A549 (cell line): ENCODE results near the gene RGL1. TPM values are rescaled to one million over a fixed set of nuclear protein-coding genes. Genes with fewer than 3 reads are reported as not detected.

ENCODE experiments used
- ATAC-seq, 2 experiments: fragments of 200-7000 bp in 1 of 2; fragments of >200 bp in 1 of 2; cut with Nextera tagmentation in 1 of 2; cut with Tn5 transposase in 1 of 2; 3 replicates each; pipeline versions ENCODE4 v1.8.0 to v1.9.1; 2018 to 2020; ENCODE audit warnings: mild to moderate bottlenecking in 1 of 2, moderate library complexity in 1 of 2
- CTCF ChIA-PET: fragments of 300-600 bp; sonication (Branson Sonifier 250); formaldehyde crosslinking; extraction: SDS; loops from one replicate; lab custom pipeline; 2021; ENCODE audit warnings: antibody characterized with exemption, inconsistent platforms; lab: Yijun Ruan, JAX
- POLR2A ChIA-PET: fragments of 350-600 bp; formaldehyde crosslinking; extraction: SDS; loops from one replicate; lab custom pipeline; 2021; ENCODE audit warnings: antibody characterized with exemption, inconsistent platforms; lab: Yijun Ruan, JAX
- DNase-seq, 2 experiments: peaks; one replicate each; pipeline versions ENCODE4 v3.0.0 to v3.0.0-alpha.2; 2011 to 2016; ENCODE audit warnings: low read depth in 1 of 2, low spot score in 1 of 2
- FAIRE-seq: peaks from 2 replicates; lab custom pipeline; 2011; peaks lifted over from hg19 to GRCh38; lab: Jason Lieb, UNC
- H3K27ac ChIP-seq, 2 experiments: fragments of >200 bp; sonication (Bioruptor Twin); formaldehyde crosslinking; 3 replicates each; pipeline ENCODE4 v1.5.1; 2016 to 2017
- H3K4me1 ChIP-seq: fragments of >200 bp; sonication (Bioruptor Twin); formaldehyde crosslinking; 3 replicates; pipeline ENCODE4 v1.6.1; 2016
- H3K4me2 ChIP-seq: fragments of >200 bp; sonication (Bioruptor Twin); formaldehyde crosslinking; 3 replicates; pipeline ENCODE4 v1.6.1; 2016
- H3K4me3 ChIP-seq: fragments of >200 bp; sonication (Bioruptor Twin); formaldehyde crosslinking; 3 replicates; pipeline ENCODE4 v1.5.1; 2016
- H3K9me3 ChIP-seq: fragments of >200 bp; sonication (Bioruptor Twin); formaldehyde crosslinking; 3 replicates; pipeline ENCODE4 v1.6.1; 2016
- FOSB ChIP-seq: fragments of 250-450 bp; sonication (Bioruptor Pico); IDR thresholded peaks from 2 replicates; pipeline ENCODE4 v1.5.0; 2020; ENCODE audit warnings: mild to moderate bottlenecking, moderate library complexity
- FOXS1 ChIP-seq: fragments of 250-450 bp; sonication (Bioruptor Pico); IDR thresholded peaks from 2 replicates; pipeline ENCODE4 v1.5.0; 2020; ENCODE audit warnings: mild to moderate bottlenecking, moderate library complexity
- HEYL ChIP-seq: fragments of 250-450 bp; sonication (Bioruptor Pico); IDR thresholded peaks from 2 replicates; pipeline ENCODE4 v1.8.0; 2021; ENCODE audit warnings: mild to moderate bottlenecking, moderate library complexity
- HOXA7 ChIP-seq: fragments of 250-450 bp; sonication (Bioruptor Pico); IDR thresholded peaks from 2 replicates; pipeline ENCODE4 v1.5.0; 2020; ENCODE audit warnings: mild to moderate bottlenecking, moderate library complexity
- HOXB13 ChIP-seq: fragments of 250-450 bp; sonication (Bioruptor Pico); IDR thresholded peaks from 2 replicates; pipeline ENCODE4 v1.5.0; 2020; ENCODE audit warnings: low read depth, mild to moderate bottlenecking, moderate library complexity
- HOXB5 ChIP-seq: fragments of 250-450 bp; sonication (Bioruptor Pico); IDR thresholded peaks from 2 replicates; pipeline ENCODE4 v1.5.0; 2020; ENCODE audit warnings: mild to moderate bottlenecking, moderate library complexity
- JUNB ChIP-seq: fragments of >200 bp; sonication (Bioruptor Twin); formaldehyde crosslinking; IDR thresholded peaks from 2 replicates; pipeline ENCODE4 v1.6.1; 2016
- KDM1A ChIP-seq: fragments of 200-600 bp; sonication (generic); IDR thresholded peaks from 2 replicates; pipeline ENCODE4 v1.6.1; 2016; ENCODE audit warnings: low read depth, mild to moderate bottlenecking
- MAFK ChIP-seq: fragments of 450-650 bp; IDR thresholded peaks from 2 replicates; pipeline ENCODE4 v1.6.1; 2014; ENCODE audit not compliant: partially characterized antibody
- MYC ChIP-seq: IDR thresholded peaks from 2 replicates; pipeline ENCODE4 v1.6.1; 2012; ENCODE audit warnings: mild to moderate bottlenecking, inconsistent platforms, low read length, improper control_type of control experiment, borderline replicate concordance
- NFE2L2 ChIP-seq: fragments of 150-350 bp; conservative IDR thresholded peaks from 2 replicates; pipeline ENCODE4 v1.6.1; 2014; ENCODE audit warnings: low read length
- RARB ChIP-seq: fragments of 250-450 bp; sonication (Bioruptor Pico); IDR thresholded peaks from 2 replicates; pipeline ENCODE4 v1.8.0; 2021; ENCODE audit warnings: mild to moderate bottlenecking, moderate library complexity
- SMC3 ChIP-seq: fragments of >200 bp; sonication (Bioruptor Twin); formaldehyde crosslinking; IDR thresholded peaks from 3 replicates; pipeline ENCODE4 v1.6.1; 2018; ENCODE audit warnings: inconsistent platforms
- SREBF2 ChIP-seq: fragments of 450-650 bp; IDR thresholded peaks from 2 replicates; pipeline ENCODE4 v1.6.1; 2014; ENCODE audit warnings: mild to moderate bottlenecking, moderate library complexity
- ZC3H11A ChIP-seq: fragments of 450-650 bp; IDR thresholded peaks from 2 replicates; pipeline ENCODE4 v1.6.1; 2014; ENCODE audit warnings: antibody characterized with exemption, mild to moderate bottlenecking
- ZFP36 ChIP-seq: fragments of 450-650 bp; IDR thresholded peaks from 2 replicates; pipeline ENCODE4 v1.6.1; 2014; ENCODE audit warnings: borderline replicate concordance; ENCODE audit not compliant: partially characterized antibody
- ZNF302 ChIP-seq: fragments of 250-450 bp; sonication (Bioruptor Pico); IDR thresholded peaks from 2 replicates; pipeline ENCODE4 v1.9.0; 2021; ENCODE audit warnings: inconsistent platforms, mild to moderate bottlenecking, moderate library complexity
- WGBS: methylation state at CpG from one replicate; pipeline ENCODE4 v1.1.6; 2017; ENCODE audit errors: missing lambda C conversion rate; 5-methylcytosine and 5-hydroxymethylcytosine counted together
- polyA plus RNA-seq, 4 experiments: library from polyadenylated mRNA; depleted of rRNA in 3 of 4; stranded (reverse); fragments of >200 nt; fragmentation: RNase III in 1 of 4; extraction: RNeasy Plus Mini Kit Qiagen cat#74134 plus additional on column Dnase treatment in 1 of 4; gene quantifications; 2 replicates in 3 of 4; 3 replicates in 1 of 4; pipeline ENCODE4 v1.2.3, GENCODE V29; 2011 to 2017
- TF ChIP-seq, protein P1 (sequence below): fragments of 150-350 bp; IDR thresholded peaks from 2 replicates; pipeline ENCODE4 v1.6.1; 2014; ENCODE audit warnings: low read depth, mild to moderate bottlenecking, low read length
- TF ChIP-seq, protein P2 (sequence below): fragments of >200 bp; sonication (Bioruptor Twin); formaldehyde crosslinking; IDR thresholded peaks from 3 replicates; pipeline ENCODE4 v1.6.1; 2016
- TF ChIP-seq, protein P3 (sequence below): fragments of >200 bp; sonication (Bioruptor Twin); formaldehyde crosslinking; IDR thresholded peaks from 3 replicates; pipeline ENCODE4 v1.5.1; 2016
- TF ChIP-seq, protein P4 (sequence below): IDR thresholded peaks from 2 replicates; pipeline ENCODE4 v1.6.1; 2012
- TF ChIP-seq, protein P5 (sequence below): fragments of >200 bp; sonication (Bioruptor Twin); formaldehyde crosslinking; IDR thresholded peaks from 2 replicates; pipeline ENCODE4 v1.6.1; 2016
- TF ChIP-seq, protein P6 (sequence below): fragments of 250-450 bp; sonication (Bioruptor Pico); IDR thresholded peaks from 2 replicates; pipeline ENCODE4 v1.5.0; 2021; ENCODE audit warnings: mild to moderate bottlenecking, moderate library complexity, borderline replicate concordance

The RGL1 gene
- polyA plus RNA-seq, 2 of the 4 experiments (the other 2 are of a cell fraction), result 1.0 to 3.8 TPM

DNA sequence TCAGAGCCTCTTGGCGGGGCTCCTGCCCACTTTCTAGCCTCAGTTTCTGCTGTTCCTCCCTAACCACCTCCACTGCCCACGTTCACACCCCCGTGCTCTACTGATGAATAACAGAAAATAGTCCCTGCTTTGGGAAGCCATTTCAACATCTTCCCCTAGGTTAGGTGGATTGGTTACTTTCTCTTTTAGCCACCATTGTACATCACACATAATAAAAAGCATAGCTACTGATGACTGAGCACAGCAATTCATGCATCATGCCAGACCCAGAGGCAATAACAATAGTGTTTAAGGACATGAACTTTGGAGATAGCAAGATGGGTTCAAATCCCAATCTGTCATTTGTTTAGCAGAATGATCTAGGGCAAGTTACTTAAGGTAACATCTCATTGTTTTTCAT lies 158.0 kb downstream of the RGL1 start:
- DNase-seq (no peak), FAIRE-seq (no peak), ATAC-seq (no peak)
- Histone ChIP-seq H3K4me3 (no peak overlapping the region), H3K4me2 (no peak overlapping the region), H3K27ac (no peak overlapping the region), H3K4me1 (no peaks in the 10 kb centered on the region), H3K9me3 (no peaks in the 10 kb centered on the region)
- POLR2A ChIA-PET, result no interaction called here
- TF ChIP-seq HOXB13 (no peak), JUNB (no peak), FOSB (CRISPR knock-in tag) (no peak), SMC3 (no peak), FOXS1 (no peak), RARB (no peak), NFE2L2 (no peak), ZC3H11A (no peak)
- TF ChIP-seq, protein P1, sequence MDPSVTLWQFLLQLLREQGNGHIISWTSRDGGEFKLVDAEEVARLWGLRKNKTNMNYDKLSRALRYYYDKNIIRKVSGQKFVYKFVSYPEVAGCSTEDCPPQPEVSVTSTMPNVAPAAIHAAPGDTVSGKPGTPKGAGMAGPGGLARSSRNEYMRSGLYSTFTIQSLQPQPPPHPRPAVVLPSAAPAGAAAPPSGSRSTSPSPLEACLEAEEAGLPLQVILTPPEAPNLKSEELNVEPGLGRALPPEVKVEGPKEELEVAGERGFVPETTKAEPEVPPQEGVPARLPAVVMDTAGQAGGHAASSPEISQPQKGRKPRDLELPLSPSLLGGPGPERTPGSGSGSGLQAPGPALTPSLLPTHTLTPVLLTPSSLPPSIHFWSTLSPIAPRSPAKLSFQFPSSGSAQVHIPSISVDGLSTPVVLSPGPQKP, result no peak
- TF ChIP-seq, protein P2, sequence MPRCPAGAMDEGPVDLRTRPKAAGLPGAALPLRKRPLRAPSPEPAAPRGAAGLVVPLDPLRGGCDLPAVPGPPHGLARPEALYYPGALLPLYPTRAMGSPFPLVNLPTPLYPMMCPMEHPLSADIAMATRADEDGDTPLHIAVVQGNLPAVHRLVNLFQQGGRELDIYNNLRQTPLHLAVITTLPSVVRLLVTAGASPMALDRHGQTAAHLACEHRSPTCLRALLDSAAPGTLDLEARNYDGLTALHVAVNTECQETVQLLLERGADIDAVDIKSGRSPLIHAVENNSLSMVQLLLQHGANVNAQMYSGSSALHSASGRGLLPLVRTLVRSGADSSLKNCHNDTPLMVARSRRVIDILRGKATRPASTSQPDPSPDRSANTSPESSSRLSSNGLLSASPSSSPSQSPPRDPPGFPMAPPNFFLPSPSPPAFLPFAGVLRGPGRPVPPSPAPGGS, result no peak
- 34% methylated on average over 3 of the region's 3 CpGs for WGBS
- CTCF ChIA-PET, result interaction anchor here (0.7 kb wide), 1 partner anchor 36 kb away, joined by 3 read pairs; no protein-coding TSS in a partner anchor

DNA sequence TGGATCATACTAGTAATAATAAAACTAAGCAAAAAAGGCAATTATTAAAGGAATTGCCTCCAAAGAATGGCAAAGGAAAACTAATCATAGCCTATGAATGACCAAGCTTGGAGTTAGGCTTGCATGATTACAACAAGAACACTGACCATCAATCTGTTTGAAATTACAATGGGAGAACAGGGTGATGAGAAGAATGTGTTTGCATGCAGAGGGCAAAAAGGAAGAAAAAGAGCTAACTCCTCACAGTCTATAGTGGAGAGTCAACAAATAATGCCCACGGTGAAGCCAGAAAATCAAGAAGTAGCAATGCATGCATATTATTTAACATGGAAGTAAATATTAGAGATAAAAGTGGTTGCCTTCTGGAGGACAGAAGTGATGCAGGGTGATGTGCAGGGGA lies 160.8 kb downstream of the RGL1 start:
- ATAC-seq (no peak), DNase-seq (no peak), FAIRE-seq (no peak)
- TF ChIP-seq, protein P3, sequence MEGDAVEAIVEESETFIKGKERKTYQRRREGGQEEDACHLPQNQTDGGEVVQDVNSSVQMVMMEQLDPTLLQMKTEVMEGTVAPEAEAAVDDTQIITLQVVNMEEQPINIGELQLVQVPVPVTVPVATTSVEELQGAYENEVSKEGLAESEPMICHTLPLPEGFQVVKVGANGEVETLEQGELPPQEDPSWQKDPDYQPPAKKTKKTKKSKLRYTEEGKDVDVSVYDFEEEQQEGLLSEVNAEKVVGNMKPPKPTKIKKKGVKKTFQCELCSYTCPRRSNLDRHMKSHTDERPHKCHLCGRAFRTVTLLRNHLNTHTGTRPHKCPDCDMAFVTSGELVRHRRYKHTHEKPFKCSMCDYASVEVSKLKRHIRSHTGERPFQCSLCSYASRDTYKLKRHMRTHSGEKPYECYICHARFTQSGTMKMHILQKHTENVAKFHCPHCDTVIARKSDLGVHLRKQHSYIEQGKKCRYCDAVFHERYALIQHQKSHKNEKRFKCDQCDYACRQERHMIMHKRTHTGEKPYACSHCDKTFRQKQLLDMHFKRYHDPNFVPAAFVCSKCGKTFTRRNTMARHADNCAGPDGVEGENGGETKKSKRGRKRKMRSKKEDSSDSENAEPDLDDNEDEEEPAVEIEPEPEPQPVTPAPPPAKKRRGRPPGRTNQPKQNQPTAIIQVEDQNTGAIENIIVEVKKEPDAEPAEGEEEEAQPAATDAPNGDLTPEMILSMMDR, result no peak
- TF ChIP-seq MAFK, result no peak
- TF ChIP-seq HOXB13, result no peak
- TF ChIP-seq, protein P2, result no peak
- TF ChIP-seq SREBF2, result no peak
- TF ChIP-seq ZNF302, result no peak
- TF ChIP-seq MYC, result no peak
- no peak for TF ChIP-seq HOXB5 (CRISPR knock-in tag)
- TF ChIP-seq, protein P4, sequence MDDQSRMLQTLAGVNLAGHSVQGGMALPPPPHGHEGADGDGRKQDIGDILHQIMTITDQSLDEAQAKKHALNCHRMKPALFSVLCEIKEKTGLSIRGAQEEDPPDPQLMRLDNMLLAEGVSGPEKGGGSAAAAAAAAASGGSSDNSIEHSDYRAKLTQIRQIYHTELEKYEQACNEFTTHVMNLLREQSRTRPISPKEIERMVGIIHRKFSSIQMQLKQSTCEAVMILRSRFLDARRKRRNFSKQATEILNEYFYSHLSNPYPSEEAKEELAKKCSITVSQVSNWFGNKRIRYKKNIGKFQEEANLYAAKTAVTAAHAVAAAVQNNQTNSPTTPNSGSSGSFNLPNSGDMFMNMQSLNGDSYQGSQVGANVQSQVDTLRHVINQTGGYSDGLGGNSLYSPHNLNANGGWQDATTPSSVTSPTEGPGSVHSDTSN, result no peak
- TF ChIP-seq, protein P5, sequence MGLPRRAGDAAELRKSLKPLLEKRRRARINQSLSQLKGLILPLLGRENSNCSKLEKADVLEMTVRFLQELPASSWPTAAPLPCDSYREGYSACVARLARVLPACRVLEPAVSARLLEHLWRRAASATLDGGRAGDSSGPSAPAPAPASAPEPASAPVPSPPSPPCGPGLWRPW, result no peak
- TF ChIP-seq, protein P6, sequence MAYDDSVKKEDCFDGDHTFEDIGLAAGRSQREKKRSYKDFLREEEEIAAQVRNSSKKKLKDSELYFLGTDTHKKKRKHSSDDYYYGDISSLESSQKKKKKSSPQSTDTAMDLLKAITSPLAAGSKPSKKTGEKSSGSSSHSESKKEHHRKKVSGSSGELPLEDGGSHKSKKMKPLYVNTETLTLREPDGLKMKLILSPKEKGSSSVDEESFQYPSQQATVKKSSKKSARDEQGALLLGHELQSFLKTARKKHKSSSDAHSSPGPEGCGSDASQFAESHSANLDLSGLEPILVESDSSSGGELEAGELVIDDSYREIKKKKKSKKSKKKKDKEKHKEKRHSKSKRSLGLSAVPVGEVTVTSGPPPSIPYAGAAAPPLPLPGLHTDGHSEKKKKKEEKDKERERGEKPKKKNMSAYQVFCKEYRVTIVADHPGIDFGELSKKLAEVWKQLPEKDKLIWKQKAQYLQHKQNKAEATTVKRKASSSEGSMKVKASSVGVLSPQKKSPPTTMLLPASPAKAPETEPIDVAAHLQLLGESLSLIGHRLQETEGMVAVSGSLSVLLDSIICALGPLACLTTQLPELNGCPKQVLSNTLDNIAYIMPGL (CRISPR knock-in tag), result no peak
- no peak for TF ChIP-seq HEYL
- no peak for TF ChIP-seq HOXA7 (CRISPR knock-in tag)
- TF ChIP-seq ZFP36, result no peak
- no peak for TF ChIP-seq KDM1A
- TF ChIP-seq FOSB (CRISPR knock-in tag), result no peak
- TF ChIP-seq SMC3, result no peak
- WGBS, result 12% methylated on average over 1 of the region's 1 CpG
- Histone ChIP-seq H3K9me3 (no peaks in the 10 kb centered on the region), H3K4me1 (no peaks in the 10 kb centered on the region), H3K4me2 (no peak overlapping the region), H3K4me3 (no peak overlapping the region), H3K27ac (no peak overlapping the region)
- CTCF ChIA-PET, result no interaction called here
- POLR2A ChIA-PET, result no interaction called here
